Fibroblast of the aortic adventitia (primary cell): Measurements from ENCODE around the gene PPM1D. TPM values are rescaled to one million over a fixed set of nuclear protein-coding genes. Genes with fewer than 3 reads are reported as not detected.
"Not testable (repeated sequence)": the region's sequence is repeated elsewhere in the genome, so short reads cannot be mapped to it uniquely, and the experiment has no call there.

ENCODE experiments used
- DNase-seq: peaks from one replicate; pipeline ENCODE4 v3.0.0-alpha.2; 2010; ENCODE audit warnings: low read depth
- H3K4me3 ChIP-seq: 2 replicates; pipeline ENCODE4 v1.5.1; 2011; ENCODE audit warnings: low read depth, mild to moderate bottlenecking, control low read depth, low read length, moderate library complexity
- total RNA-seq: library from RNA; depleted of rRNA; stranded (reverse); fragments of >200 nt; gene quantifications from 2 replicates; pipeline ENCODE4 v1.2.3, GENCODE V29; 2012; ENCODE audit warnings: low replicate concordance
- TF ChIP-seq, protein P1 (sequence below): IDR thresholded peaks from 2 replicates; pipeline ENCODE4 v1.5.1; 2011; ENCODE audit warnings: mild to moderate bottlenecking, low read length, control low read depth, inconsistent platforms; ENCODE audit not compliant: insufficient read depth

Gene PPM1D
- total RNA-seq, 1 donor = 8.7 TPM

DNA sequence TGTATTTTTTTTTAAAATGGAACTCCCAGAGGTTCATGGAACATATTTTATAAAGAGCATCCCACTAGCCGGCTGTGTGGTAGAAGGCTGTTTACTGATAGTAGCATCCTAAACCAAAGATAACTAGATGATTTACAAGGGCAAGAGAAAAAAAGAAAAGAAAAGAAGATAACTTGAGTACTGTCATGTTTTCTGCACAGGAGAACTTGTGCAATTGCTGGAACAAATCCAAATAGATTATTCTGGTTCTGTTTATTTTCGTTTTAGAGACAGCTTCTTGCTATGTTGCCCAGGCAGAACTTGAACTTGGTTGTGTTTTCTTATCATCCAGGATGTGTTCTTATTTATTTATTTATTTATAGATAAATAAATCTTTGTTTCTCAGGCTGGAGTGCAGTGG is 20.9 kb upstream of the PPM1D start:
- DNase-seq = peak; percentile 88
- TF ChIP-seq, protein P1, sequence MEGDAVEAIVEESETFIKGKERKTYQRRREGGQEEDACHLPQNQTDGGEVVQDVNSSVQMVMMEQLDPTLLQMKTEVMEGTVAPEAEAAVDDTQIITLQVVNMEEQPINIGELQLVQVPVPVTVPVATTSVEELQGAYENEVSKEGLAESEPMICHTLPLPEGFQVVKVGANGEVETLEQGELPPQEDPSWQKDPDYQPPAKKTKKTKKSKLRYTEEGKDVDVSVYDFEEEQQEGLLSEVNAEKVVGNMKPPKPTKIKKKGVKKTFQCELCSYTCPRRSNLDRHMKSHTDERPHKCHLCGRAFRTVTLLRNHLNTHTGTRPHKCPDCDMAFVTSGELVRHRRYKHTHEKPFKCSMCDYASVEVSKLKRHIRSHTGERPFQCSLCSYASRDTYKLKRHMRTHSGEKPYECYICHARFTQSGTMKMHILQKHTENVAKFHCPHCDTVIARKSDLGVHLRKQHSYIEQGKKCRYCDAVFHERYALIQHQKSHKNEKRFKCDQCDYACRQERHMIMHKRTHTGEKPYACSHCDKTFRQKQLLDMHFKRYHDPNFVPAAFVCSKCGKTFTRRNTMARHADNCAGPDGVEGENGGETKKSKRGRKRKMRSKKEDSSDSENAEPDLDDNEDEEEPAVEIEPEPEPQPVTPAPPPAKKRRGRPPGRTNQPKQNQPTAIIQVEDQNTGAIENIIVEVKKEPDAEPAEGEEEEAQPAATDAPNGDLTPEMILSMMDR = no peak
- no peak overlapping the region for H3K4me3 ChIP-seq

GRCh38 chr17:60579551-60579950 is 20.4 kb upstream of the PPM1D start:
- no peak overlapping the region for H3K4me3 ChIP-seq
- no peak for DNase-seq
- TF ChIP-seq, protein P1 = no peak

- DNase-seq = no peak
- TF ChIP-seq, protein P1 = no peak
- no peak overlapping the region for H3K4me3 ChIP-seq
Observed at GRCh38 chr17:60583008-60583407, 17.0 kb upstream of the PPM1D start.

- H3K4me3 ChIP-seq = no peak overlapping the region
- DNase-seq = no peak
- TF ChIP-seq, protein P1 = no peak
Observed at GRCh38 chr17:60585887-60586286, 14.1 kb upstream of the PPM1D start.

DNA sequence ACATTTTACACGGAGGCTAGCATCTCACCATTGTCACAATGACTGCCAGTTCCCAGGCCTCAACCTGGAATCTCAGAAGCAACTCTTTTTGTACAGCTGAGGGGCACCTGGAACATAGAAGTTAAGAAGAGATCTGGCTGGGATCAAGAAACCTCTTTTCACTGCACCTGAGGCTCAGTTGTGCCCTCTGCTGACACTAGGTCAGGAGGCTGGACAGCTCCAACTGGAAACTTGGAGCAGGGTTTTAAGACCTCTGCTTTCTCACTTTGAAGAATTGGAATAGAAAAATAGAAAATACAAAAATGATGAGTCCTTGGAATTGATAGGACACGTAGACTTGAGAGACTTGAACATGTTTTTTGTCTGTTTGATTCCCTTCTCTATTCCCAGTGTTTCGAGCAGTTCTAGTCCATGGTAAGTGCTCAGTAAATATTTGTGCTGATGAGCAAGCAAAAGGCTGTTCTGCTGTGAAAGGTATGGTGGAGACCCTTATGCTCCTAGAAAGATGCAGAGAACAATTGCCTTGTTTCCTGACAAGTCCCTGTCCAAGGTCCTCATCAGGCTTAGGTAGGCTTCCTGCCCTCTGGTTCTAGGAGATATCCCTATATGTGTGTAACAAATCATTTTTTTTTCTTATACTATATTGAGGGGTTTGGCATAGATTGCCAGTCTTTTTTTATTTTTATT is 13.6 kb upstream of the PPM1D start:
- TF ChIP-seq, protein P1 = peak; percentile 26
- no peak overlapping the region for H3K4me3 ChIP-seq
- DNase-seq = peak; percentile 18

DNA sequence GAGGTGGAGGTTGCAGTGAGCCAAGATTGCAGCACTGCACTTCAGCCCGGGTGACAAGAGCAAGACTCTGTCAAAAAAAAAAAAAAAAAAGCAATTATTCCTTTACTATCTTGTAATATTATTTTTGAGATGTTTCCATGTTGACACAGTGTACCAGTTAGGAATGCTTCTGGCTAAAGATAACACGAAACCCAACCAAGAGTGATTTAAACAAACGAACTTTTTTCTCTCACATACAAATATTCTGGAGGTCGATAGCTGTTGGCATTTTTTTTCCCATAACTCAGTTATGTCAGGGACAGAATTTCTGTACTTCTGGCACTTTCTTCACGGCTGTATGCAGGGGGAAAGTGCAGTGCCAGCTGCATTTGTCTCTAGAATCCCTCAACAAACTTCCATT is 9.9 kb upstream of the PPM1D start:
- TF ChIP-seq, protein P1 = no peak
- DNase-seq = no peak

GRCh38 chr17:60592750-60593149 is 7.2 kb upstream of the PPM1D start:
- H3K4me3 ChIP-seq = no peak overlapping the region
- DNase-seq = no peak
- TF ChIP-seq, protein P1 = no peak

More for the DNA sequence above, 9.9 kb upstream of the PPM1D start:
- no peak overlapping the region for H3K4me3 ChIP-seq

- DNase-seq, H3K4me3 ChIP-seq: not testable (repeated sequence)
Observed at GRCh38 chr17:60593441-60594036, 6.5 kb upstream of the PPM1D start.

GRCh38 chr17:60594170-60594569 is 5.8 kb upstream of the PPM1D start:
- H3K4me3 ChIP-seq, DNase-seq: not testable (repeated sequence)
